GM12875 (cell line): Measurements from ENCODE around the gene PDILT.

Experiments
- H3K4me3 ChIP-seq: one replicate; pipeline ENCODE4 v1.5.1; 2011; ENCODE audit warnings: low read depth, low read length, control low read depth
- TF ChIP-seq, protein P1 (sequence below): IDR thresholded peaks from 2 replicates; pipeline ENCODE4 v1.5.1; 2011; ENCODE audit warnings: low read depth, mild to moderate bottlenecking, control low read depth, inconsistent platforms, low read length, moderate library complexity, borderline replicate concordance; ENCODE audit not compliant: insufficient read depth

The PDILT gene

DNA sequence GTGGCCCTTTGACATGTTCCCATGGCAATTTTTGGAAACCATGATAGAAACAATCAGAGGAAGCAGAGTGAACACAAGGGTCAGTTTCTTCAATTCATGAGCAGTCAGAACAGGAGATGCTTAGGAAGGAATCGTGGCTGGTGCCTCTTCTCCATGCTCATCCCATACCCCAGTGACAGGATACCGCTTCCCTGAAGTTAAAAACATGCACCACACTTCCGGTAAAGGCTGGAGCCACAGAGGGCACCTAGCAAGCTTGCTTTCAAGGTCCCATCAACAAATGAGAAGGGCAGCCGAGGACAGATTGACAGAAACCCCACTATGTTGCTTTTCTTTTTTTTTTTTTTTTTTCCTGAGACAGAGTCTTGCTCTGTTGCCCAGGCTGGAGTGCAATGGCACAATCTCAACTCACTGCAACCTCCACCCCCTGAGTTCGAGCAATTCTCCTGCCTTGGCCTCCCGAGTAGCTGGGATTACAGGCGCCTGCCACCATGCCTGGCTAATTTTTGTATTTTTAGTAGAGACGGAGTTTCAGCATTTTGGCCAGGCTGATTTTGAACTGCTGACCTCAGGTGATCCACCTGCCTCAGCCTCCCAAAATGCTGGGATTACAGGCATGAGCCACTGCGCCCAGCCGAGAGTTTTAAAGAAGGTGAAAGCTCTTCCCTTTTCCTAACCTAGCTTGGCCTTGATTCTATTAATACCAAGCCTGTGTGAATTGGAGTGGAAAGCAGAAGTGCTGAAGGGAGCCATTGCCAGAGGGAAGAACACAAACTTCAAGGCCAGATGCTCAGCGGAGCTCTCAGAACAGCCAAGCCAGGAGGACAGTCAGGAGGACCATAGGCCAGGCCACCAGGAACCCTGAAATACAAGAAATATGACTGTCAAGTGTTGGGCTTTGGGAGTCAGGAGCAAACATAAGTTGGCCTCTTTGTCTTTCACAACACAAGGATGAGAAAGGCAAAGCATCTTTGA is 93.8 kb downstream of the PDILT start:
- no peak overlapping the region for H3K4me3 ChIP-seq
- TF ChIP-seq, protein P1, sequence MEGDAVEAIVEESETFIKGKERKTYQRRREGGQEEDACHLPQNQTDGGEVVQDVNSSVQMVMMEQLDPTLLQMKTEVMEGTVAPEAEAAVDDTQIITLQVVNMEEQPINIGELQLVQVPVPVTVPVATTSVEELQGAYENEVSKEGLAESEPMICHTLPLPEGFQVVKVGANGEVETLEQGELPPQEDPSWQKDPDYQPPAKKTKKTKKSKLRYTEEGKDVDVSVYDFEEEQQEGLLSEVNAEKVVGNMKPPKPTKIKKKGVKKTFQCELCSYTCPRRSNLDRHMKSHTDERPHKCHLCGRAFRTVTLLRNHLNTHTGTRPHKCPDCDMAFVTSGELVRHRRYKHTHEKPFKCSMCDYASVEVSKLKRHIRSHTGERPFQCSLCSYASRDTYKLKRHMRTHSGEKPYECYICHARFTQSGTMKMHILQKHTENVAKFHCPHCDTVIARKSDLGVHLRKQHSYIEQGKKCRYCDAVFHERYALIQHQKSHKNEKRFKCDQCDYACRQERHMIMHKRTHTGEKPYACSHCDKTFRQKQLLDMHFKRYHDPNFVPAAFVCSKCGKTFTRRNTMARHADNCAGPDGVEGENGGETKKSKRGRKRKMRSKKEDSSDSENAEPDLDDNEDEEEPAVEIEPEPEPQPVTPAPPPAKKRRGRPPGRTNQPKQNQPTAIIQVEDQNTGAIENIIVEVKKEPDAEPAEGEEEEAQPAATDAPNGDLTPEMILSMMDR = no peak

DNA sequence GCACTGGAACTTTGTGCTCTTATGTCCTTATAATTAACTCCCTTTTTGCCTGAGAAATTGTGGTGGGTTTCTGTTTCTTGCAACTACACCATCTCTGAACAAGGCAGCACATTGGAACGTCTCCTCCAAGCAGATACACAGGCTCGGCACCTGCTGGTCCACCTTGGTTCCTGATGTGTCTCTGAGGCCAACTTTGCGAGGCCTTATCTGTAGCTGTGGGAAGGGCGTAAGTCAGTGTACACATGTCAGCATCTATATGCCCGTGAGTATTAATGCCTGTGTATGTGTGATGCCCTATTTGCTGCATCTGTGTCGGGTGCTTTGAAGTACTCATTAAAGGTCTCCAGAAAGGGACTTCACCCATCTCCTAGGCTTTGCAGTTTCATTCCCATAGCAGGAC is 94.8 kb downstream of the PDILT start:
- TF ChIP-seq, protein P1 = no peak
- H3K4me3 ChIP-seq = no peak overlapping the region
